PFSK-1 (cell line): Measurements from ENCODE around the gene PILRB.

Source experiments
- FOXP2 ChIP-seq: optimal IDR thresholded peaks from 2 replicates; pipeline ENCODE3; 2011; ENCODE audit warnings: borderline replicate concordance, control low read depth, inconsistent platforms; ENCODE audit not compliant: insufficient read depth; ENCODE audit errors: extremely low read length, extremely low read depth
- POLR2AphosphoS5 ChIP-seq: IDR thresholded peaks from 2 replicates; pipeline ENCODE4 v1.6.1; 2012; ENCODE audit warnings: low read depth, mild to moderate bottlenecking, control low read depth, low read length, moderate library complexity
- REST ChIP-seq, 2 experiments: IDR thresholded peaks; 2 replicates each; pipeline versions ENCODE4 v1.6.1 to v1.8.0; 2011 to 2012; ENCODE audit warnings: low read depth in 2 of 2, low read length in 2 of 2, control low read depth in 1 of 2, inconsistent platforms in 1 of 2, mild to moderate bottlenecking in 1 of 2, moderate library complexity in 1 of 2; ENCODE audit not compliant: insufficient read depth in 1 of 2
- SIN3A ChIP-seq: IDR thresholded peaks from 2 replicates; pipeline ENCODE4 v1.6.1; 2012; ENCODE audit warnings: mild to moderate bottlenecking, low read length, moderate library complexity, borderline replicate concordance; ENCODE audit not compliant: insufficient read depth
- TAF1 ChIP-seq: IDR thresholded peaks from 2 replicates; pipeline ENCODE4 v1.6.1; 2012; ENCODE audit warnings: low read length, control low read depth, borderline replicate concordance; ENCODE audit not compliant: insufficient read depth

The PILRB gene

DNA sequence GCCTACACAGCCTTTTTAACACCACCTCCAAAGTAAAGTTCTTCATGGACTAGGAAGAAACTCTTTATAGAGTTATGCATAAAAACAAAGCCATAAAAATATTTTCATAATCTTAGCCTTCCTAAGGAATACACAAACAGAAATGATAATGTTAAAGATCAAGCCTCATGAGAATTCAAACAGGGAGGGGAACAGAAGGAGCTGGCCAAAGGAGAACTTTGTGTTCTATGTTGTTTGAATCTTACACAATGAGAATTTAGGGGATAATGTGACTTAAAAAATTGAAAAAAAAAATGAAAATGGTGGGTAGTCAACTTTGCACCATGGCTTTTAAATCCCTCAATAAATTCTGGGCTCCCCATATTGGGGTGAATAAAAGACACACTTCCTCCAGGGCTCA, 9.1 kb upstream of the PILRB start:
- TF ChIP-seq POLR2AphosphoS5: no peak
- TF ChIP-seq SIN3A: no peak
- TF ChIP-seq TAF1: no peak
- no peak for TF ChIP-seq REST (IDR thresholded peaks at IDR 0.05; ENCODE audit: insufficient read depth in 1 of 2, low read depth in 2 of 2, low read length in 2 of 2)
- no peak for TF ChIP-seq FOXP2

GRCh38 chr7:100349757-100350156, 8.2 kb upstream of the PILRB start:
- TF ChIP-seq REST (IDR thresholded peaks at IDR 0.05; ENCODE audit: insufficient read depth in 1 of 2, low read depth in 2 of 2, low read length in 2 of 2): no peak

- TF ChIP-seq SIN3A (no peak), REST (IDR thresholded peaks at IDR 0.05; ENCODE audit: insufficient read depth in 1 of 2, low read depth in 2 of 2, low read length in 2 of 2) (no peak), POLR2AphosphoS5 (no peak), FOXP2 (no peak), TAF1 (no peak)
Observed at GRCh38 chr7:100351657-100352058, 6.3 kb upstream of the PILRB start.

GRCh38 chr7:100352984-100353684, 4.8 kb upstream of the PILRB start:
- TF ChIP-seq FOXP2: no peak
- TF ChIP-seq POLR2AphosphoS5: no peak
- TF ChIP-seq SIN3A: no peak
- no peak for TF ChIP-seq TAF1
- no peak for TF ChIP-seq REST (IDR thresholded peaks at IDR 0.05; ENCODE audit: insufficient read depth in 1 of 2, low read depth in 2 of 2, low read length in 2 of 2)

DNA sequence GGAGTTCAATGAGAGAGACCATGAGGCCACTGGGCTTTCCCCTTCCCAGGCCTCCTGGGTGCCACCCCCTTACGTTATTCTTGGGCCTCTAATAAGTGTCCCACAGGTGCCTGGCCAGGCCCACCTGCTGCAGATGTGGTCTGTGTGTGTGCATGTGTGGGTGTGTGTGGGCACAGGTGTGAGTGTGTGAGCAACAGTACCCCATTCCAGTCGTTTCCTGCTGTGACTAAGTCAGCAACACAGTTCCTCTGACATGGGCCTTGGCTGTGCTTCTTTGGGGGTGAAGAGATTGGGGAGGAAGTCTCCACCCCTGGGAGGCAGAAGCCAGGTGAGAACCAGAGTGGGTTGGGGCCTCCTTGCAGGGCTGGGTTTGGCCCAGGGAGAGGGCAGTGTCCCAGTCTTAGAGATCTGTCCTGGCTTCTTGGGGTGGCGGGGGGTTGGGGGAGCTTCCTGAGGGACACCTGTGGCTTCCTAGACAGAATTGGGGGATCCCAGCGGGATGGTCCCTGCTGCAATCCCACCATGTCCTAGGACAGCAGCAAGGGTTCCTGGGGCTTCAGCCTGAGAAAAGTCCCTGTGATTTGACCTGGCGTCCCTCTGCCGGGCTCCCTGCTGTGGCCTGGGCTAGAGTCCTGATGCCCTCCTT, 4.1 kb upstream of the PILRB start:
- TF ChIP-seq SIN3A (no peak), TAF1 (no peak), POLR2AphosphoS5 (no peak), FOXP2 (no peak), REST (IDR thresholded peaks at IDR 0.05; ENCODE audit: insufficient read depth in 1 of 2, low read depth in 2 of 2, low read length in 2 of 2) (no peak)
